ENCODE data around the gene FRMD4A.

FRMD4A gene

DNA sequence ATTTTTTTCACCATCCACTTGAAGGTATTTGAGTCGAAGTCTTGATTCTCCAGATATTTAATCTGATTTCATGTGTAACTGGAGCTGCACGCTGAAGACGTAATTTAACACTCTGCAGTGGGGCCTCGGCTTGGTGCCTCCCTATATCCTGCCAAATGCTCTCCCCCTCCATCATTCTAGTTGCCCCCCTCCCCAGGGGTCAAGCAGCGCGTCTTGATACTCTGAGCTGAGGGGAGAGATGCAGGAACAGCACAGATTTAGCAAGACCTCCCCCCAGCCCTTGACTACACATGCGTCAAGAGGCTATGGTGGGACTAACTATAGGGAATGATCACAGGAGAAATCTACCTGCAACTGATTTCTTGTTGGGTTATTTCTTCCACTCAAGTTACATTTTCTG, 658.2 kb downstream of the FRMD4A start:
- TF ChIP-seq POLR2A (IDR thresholded peaks at IDR 0.05; ENCODE audit: low read depth, low read length), result no peak
- no peak for TF ChIP-seq POLR2AphosphoS5 (IDR thresholded peaks at IDR 0.05; ENCODE audit: low read depth, low read length)
- TF ChIP-seq TAF1 (IDR thresholded peaks at IDR 0.05; ENCODE audit: borderline replicate concordance, low read depth, low read length), result no peak
- FAIRE-seq, result no peak
- no peak for DNase-seq (ENCODE audit: insufficient read length)

DNA sequence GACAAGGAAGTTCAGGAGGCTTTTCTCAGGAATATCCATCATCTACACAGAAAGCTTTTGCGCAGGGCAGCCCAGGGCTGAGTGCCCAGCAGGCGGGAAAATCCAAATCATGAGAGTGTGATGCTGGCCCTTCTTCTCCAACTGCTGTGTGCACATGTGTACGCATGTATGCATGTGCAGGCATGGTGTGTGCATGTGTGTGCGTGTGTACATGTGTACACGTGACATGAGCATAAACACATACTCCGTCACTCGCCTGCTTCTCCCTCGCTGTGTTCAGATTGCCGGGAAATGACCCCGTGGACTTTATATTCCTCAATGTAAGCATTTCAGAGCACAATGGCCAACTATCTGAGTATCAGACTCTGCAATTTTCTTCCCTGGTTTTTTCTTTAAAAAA, 658.8 kb downstream of the FRMD4A start:
- FAIRE-seq (no peak), DNase-seq (ENCODE audit: insufficient read length) (no peak)
- no peak for TF ChIP-seq POLR2A (IDR thresholded peaks at IDR 0.05; ENCODE audit: low read depth, low read length)

DNA sequence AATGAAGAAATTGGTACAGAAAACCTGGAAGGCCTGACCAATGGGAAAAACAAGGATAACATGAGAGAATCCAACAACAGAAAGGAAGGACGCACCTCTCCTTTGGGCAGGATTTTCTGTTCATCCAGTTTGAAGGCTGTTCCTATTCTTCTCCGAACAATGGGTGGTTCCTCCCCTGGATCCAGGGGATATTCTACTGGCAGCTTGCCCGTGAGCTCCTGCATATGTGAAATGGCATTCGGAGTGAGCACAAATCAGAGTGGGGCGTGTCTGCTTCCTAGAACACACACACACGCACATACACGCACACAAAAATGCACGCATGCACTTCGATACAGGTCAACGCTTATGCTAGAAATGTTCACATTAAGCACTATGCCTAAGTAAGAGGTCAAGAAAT, 660.4 kb downstream of the FRMD4A start:
- no peak for TF ChIP-seq TAF1 (IDR thresholded peaks at IDR 0.05; ENCODE audit: borderline replicate concordance, low read depth, low read length)
- TF ChIP-seq POLR2A (IDR thresholded peaks at IDR 0.05; ENCODE audit: low read depth, low read length), result no peak
- TF ChIP-seq POLR2AphosphoS5 (IDR thresholded peaks at IDR 0.05; ENCODE audit: low read depth, low read length), result no peak
- no peak for FAIRE-seq
- DNase-seq (ENCODE audit: insufficient read length), result no peak

DNA sequence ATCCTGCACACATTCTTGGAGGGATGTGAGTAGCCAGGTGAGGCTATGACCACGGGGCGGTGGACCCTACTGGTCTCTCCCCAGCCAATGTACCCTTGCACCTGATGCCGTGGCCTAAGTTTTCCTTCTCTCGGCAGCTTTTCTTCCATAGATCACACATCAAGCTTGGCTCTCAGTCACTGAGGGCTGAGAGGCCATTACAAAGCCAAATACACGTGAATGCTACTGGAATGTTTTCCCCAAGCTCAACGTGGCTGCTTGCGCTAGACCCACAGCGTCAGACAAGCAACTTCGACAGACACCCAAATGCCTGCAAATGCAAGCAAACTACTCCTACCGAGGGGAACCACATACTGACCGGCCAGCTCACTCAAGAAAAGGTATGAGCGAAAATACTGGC, 660.8 kb downstream of the FRMD4A start:
- TF ChIP-seq POLR2A (IDR thresholded peaks at IDR 0.05; ENCODE audit: low read depth, low read length), result no peak
- TF ChIP-seq TAF1 (IDR thresholded peaks at IDR 0.05; ENCODE audit: borderline replicate concordance, low read depth, low read length), result no peak
- TF ChIP-seq POLR2AphosphoS5 (IDR thresholded peaks at IDR 0.05; ENCODE audit: low read depth, low read length), result no peak
- no peak for FAIRE-seq
- no peak for DNase-seq (ENCODE audit: insufficient read length)

DNA sequence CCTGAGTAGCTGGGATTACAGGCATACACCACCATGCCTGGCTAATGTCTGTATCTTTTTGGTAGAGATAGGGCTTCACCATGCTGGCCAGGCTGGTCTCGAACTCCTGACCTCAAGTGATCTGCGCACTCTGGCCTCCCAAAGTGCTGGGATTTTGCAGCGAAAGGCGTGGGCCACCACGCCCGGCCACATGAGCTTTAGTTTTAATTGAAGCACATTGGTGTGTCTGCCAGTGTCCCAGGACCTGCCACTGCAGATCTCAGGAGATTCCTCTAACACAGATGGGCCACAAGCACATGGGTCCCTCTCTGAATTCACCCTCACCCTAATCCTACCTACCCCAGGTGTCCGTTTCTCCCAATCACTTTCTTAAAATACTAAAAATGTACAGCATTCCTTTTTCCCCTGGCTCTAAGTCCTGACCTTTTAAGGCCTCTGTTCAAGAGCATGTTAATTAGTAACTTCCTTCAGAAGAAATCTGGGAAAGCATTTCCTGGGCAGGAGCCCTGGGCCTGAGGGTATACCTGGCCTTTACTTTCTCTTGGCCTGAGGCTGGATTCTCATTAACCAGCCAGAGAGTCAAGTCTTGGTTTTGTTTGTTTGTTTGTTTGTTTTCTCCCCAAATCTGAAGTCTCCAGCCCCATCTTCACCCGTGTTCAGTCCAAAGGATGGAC, 661.4 kb downstream of the FRMD4A start:
- TF ChIP-seq TAF1 (IDR thresholded peaks at IDR 0.05; ENCODE audit: borderline replicate concordance, low read depth, low read length) (no peak), POLR2AphosphoS5 (IDR thresholded peaks at IDR 0.05; ENCODE audit: low read depth, low read length) (no peak), POLR2A (IDR thresholded peaks at IDR 0.05; ENCODE audit: low read depth, low read length) (no peak)
- FAIRE-seq (no peak), DNase-seq (ENCODE audit: insufficient read length) (no peak)

DNA sequence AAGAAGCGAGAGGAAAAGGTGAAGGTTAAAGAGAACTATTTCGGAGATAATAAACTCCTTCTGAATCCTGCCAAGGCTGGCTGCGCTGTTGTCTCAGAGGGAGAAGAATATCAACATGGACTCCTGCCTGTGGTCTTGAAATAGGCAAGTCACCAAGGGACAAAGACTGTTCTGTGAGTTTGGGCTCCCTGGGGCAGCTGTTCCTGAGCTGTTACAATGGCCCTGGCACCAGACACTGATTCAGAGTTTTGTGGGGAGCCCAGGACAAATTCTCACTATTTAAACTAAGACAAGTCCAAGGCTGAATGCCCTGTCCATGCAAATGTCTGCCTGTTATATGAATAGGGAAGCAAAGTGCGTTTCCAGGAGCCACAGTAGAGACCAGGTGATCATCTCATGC, 662.6 kb downstream of the FRMD4A start:
- no peak for TF ChIP-seq POLR2AphosphoS5 (IDR thresholded peaks at IDR 0.05; ENCODE audit: low read depth, low read length)
- TF ChIP-seq TAF1 (IDR thresholded peaks at IDR 0.05; ENCODE audit: borderline replicate concordance, low read depth, low read length), result no peak
- no peak for TF ChIP-seq POLR2A (IDR thresholded peaks at IDR 0.05; ENCODE audit: low read depth, low read length)
- FAIRE-seq (no peak), DNase-seq (ENCODE audit: insufficient read length) (no peak)

DNA sequence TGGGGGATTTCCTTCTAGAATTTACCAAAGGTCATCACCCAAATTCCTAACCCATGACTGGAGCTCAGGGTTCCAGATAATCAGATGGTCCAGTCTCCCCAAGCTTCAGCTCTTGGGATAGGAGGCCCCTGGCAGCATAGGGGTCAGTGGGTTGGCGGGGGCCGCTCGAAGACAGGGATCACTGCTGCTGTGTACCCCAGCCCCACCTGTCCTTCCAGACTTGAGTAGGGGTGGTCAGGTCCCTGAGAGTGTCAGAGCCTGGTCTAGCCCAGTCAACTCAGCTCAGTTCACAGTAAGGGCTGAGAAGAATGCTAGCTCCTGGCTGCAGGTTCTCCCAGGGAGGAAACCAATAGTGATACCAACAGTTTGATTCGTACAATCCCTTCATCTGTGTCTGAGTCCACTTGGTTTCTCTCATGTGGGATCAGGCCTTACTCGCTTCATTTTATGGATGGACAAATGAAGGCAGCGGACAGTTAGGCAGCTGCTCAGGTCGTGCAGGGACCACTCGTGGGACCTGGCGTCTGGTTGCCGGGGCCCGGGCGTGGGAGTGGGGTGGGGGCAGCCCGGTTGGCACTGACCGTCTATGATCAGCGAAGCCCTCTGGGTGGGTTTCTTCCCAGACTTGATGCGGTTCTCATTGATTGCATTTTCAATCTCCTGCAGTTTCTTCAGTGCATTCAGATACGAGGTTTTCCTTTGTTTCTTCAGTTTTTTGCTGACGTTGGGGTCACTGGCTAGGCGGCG, 665.0 kb downstream of the FRMD4A start:
- DNase-seq (ENCODE audit: insufficient read length) (no peak), FAIRE-seq (peak; percentile 70)
- no peak for TF ChIP-seq POLR2A (IDR thresholded peaks at IDR 0.05; ENCODE audit: low read depth, low read length)
- no peak for TF ChIP-seq POLR2AphosphoS5 (IDR thresholded peaks at IDR 0.05; ENCODE audit: low read depth, low read length)
- no peak for TF ChIP-seq TAF1 (IDR thresholded peaks at IDR 0.05; ENCODE audit: borderline replicate concordance, low read depth, low read length)

DNA sequence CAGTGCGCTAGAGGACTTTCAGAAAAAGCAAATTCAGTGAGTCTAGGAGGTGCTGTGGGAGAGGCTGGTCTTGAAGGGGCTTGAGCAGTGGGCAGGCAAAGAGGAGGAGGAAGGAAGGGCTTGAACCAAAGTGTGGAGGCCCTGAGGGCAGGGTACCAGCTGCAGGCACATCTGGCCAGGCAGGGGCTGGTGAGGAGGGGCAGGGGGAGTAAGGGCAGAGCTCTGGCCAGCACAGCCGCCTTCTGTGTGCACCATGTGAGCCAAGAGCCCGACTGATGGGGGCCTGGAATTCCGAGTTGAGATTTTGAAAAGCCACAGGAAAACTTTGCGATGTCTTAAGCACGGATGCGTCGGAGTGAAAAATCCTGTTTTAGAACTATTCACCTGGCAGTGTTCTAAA, 669.5 kb downstream of the FRMD4A start:
- no peak for FAIRE-seq
- no peak for TF ChIP-seq TAF1 (IDR thresholded peaks at IDR 0.05; ENCODE audit: borderline replicate concordance, low read depth, low read length)
- TF ChIP-seq POLR2AphosphoS5 (IDR thresholded peaks at IDR 0.05; ENCODE audit: low read depth, low read length), result no peak
- TF ChIP-seq POLR2A (IDR thresholded peaks at IDR 0.05; ENCODE audit: low read depth, low read length), result no peak
- no peak for DNase-seq (ENCODE audit: insufficient read length)

DNA sequence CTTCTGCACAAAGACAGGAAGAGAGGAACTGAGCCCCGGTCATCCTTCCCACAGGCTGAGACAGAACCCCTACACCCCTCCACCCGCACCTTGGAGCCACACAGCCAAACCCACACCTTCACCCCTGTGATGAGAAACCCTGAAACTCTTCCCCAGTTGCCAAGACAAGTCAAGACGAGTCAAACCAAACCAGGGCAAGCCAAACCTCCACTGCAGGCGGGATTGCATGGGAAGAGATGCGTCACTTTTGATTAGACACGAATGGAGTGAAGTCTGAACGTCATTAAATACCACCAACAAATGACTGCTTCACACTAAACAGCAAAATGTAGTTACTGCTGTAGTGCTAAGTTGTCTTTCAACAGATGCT, 670.2 kb downstream of the FRMD4A start:
- DNase-seq (ENCODE audit: insufficient read length) (no peak), FAIRE-seq (peak; percentile 46)
- TF ChIP-seq POLR2AphosphoS5 (IDR thresholded peaks at IDR 0.05; ENCODE audit: low read depth, low read length) (no peak), TAF1 (IDR thresholded peaks at IDR 0.05; ENCODE audit: borderline replicate concordance, low read depth, low read length) (no peak), POLR2A (IDR thresholded peaks at IDR 0.05; ENCODE audit: low read depth, low read length) (no peak)

DNA sequence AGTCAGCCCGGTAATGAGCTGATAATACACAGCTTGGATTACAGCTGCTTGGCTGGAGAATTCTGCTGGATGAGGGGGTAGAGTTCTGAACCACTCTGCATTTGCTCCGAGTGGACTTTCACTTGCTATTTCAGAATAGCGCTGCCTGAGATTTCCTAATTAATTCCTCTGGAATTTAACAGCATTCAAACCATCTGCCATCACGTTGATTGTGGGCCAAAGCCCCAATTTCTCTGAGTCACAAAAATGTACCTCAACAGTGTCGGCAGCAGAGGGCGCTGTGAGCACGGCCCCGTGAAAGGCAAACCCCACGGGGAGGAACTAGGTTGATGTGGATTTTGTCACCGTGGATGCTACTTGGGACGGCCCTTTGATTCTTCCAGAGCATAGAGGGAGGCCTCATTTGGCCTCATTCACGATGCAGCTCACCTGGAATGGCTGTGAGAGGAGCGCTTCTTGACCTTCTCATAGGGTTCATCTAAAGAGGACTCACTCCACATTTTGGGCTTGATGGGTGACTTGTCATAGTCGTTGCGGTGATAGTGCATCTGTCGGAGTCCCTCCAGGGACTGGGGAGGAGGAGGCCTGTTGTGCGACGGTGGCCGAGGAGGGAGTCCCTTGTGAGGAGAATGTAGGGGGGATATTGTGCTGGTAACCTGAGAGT, 670.7 kb downstream of the FRMD4A start:
- DNase-seq (ENCODE audit: insufficient read length) (peak; percentile 63), FAIRE-seq (peak; percentile 96)
- TF ChIP-seq POLR2A (IDR thresholded peaks at IDR 0.05; ENCODE audit: low read depth, low read length), result no peak

DNA sequence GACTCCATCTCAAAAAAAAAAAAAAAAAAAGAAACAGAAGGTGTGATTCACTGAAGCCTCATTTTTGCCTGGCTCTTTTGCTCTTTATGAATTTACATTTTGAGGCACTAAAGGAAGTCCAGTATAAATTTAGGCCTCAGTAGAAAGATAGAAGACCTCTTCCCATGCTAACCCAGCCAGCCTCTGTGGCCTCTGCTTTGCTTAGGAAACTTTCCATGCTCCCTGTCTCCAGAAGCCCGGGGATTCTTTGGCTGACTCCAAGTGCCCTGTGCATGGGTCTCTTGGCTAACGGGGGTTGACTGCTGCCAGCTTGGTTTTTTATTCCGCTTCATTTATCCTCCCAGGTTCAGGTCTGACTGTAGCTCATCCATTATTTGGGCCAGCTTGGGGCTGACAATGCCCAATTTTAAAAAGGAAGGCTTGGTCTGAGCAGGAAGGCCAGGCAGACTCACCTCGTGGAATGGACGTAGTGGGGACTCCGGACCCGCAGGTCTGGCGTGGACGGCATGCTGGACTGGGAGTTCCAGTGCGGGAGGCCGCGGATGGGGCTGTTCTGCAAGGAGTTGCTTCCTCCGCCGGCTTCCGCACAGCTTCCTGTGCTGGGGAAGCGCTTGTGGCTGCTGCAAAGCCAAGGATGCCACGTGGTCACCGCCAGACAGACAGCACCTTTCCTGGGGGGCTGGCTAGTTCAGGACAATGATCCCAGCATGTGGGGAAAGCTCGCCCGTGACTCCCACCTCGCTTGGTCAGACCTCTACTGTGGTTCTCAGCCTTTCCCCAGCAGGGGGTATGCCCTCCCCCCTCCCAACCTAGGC, 671.6 kb downstream of the FRMD4A start:
- FAIRE-seq, result peak; percentile 38
- DNase-seq (ENCODE audit: insufficient read length), result no peak
- no peak for TF ChIP-seq POLR2A (IDR thresholded peaks at IDR 0.05; ENCODE audit: low read depth, low read length)
- no peak for TF ChIP-seq POLR2AphosphoS5 (IDR thresholded peaks at IDR 0.05; ENCODE audit: low read depth, low read length)
- no peak for TF ChIP-seq TAF1 (IDR thresholded peaks at IDR 0.05; ENCODE audit: borderline replicate concordance, low read depth, low read length)

Measured in GM12892 (cell line).